Hepatocyte (in vitro differentiated cells): Measurements from ENCODE around the gene HCRT. TPM values are rescaled to one million over a fixed set of nuclear protein-coding genes. Genes with fewer than 3 reads are reported as not detected.
"Not testable (repeated sequence)": the region's sequence is repeated elsewhere in the genome, so short reads cannot be mapped to it uniquely, and the experiment has no call there.

Source experiments
- DNase-seq: peaks from one replicate; pipeline ENCODE4 v3.0.0-alpha.2; 2016; ENCODE audit warnings: low spot score
- H2AFZ ChIP-seq: fragments of 200-600 bp; sonication (generic); 2 replicates; pipeline ENCODE4 v1.6.0; 2016; ENCODE audit warnings: antibody characterized with exemption, mild to moderate bottlenecking
- H3K27ac ChIP-seq: fragments of 200-600 bp; sonication (generic); 2 replicates; pipeline ENCODE4 v1.5.1; 2016; ENCODE audit warnings: mild to moderate bottlenecking
- H3K27me3 ChIP-seq: fragments of 200-600 bp; sonication (generic); 2 replicates; pipeline ENCODE4 v1.6.1; 2016
- H3K36me3 ChIP-seq: fragments of 200-600 bp; sonication (generic); replicated peaks from 2 replicates; pipeline ENCODE4 v1.5.1; 2016; ENCODE audit warnings: low read depth; ENCODE audit not compliant: insufficient read depth
- H3K4me1 ChIP-seq: fragments of 200-600 bp; sonication (generic); 2 replicates; pipeline ENCODE4 v1.5.1; 2016; ENCODE audit warnings: mild to moderate bottlenecking, moderate library complexity; ENCODE audit not compliant: insufficient read depth
- H3K4me2 ChIP-seq: fragments of 200-600 bp; sonication (generic); 2 replicates; pipeline ENCODE4 v1.6.0; 2016
- H3K4me3 ChIP-seq: fragments of 200-600 bp; sonication (generic); 2 replicates; pipeline ENCODE4 v1.5.1; 2016; ENCODE audit warnings: mild to moderate bottlenecking
- H3K79me2 ChIP-seq: fragments of 200-600 bp; sonication (generic); 2 replicates; pipeline ENCODE4 v1.6.0; 2017; ENCODE audit warnings: mild to moderate bottlenecking
- H3K9me2 ChIP-seq: fragments of 200-600 bp; sonication (generic); replicated peaks from 2 replicates; pipeline ENCODE4 v1.6.0; 2017; ENCODE audit warnings: mild to moderate bottlenecking; ENCODE audit not compliant: insufficient read depth
- H3K9me3 ChIP-seq: fragments of 200-600 bp; sonication (generic); 2 replicates; pipeline ENCODE4 v1.5.1; 2016; ENCODE audit warnings: low read depth, mild to moderate bottlenecking
- H4K20me1 ChIP-seq: fragments of 200-600 bp; sonication (generic); 2 replicates; pipeline ENCODE4 v1.6.0; 2016; ENCODE audit warnings: mild to moderate bottlenecking; ENCODE audit not compliant: insufficient read depth, poor library complexity, severe bottlenecking
- CTCF ChIP-seq: fragments of 200-600 bp; sonication (generic); IDR thresholded peaks from 2 replicates; pipeline ENCODE4 v1.5.1; 2016; ENCODE audit warnings: antibody characterized with exemption, mild to moderate bottlenecking; ENCODE audit not compliant: poor library complexity
- EZH2 ChIP-seq: fragments of 200-600 bp; sonication (generic); IDR thresholded peaks from 2 replicates; pipeline ENCODE4 v1.6.1; 2016; ENCODE audit warnings: antibody characterized with exemption, mild to moderate bottlenecking, borderline replicate concordance
- EZH2phosphoT487 ChIP-seq: fragments of 200-600 bp; sonication (generic); IDR thresholded peaks from one replicate; pipeline ENCODE4 v1.6.1; 2018; ENCODE audit warnings: antibody characterized with exemption, mild to moderate bottlenecking, low read depth, moderate library complexity; ENCODE audit not compliant: unreplicated experiment, severe bottlenecking
- WGBS: methylation state at CpG from one replicate; pipeline ENCODE4 v1.1.6; 2016; ENCODE audit warnings: low lambda C conversion rate; ENCODE audit errors: missing lambda C conversion rate; 5-methylcytosine and 5-hydroxymethylcytosine counted together
- polyA plus RNA-seq: library from polyadenylated mRNA; unstranded; fragments of >200 nt; fragmentation: Nextera tagmentation; extraction: Ambion mirVana; gene quantifications from 2 replicates; pipeline ENCODE4 v1.2.1, GENCODE V29; 2016
- total RNA-seq: library from RNA; depleted of rRNA; stranded (reverse); fragments of >200 nt; gene quantifications from 2 replicates; pipeline ENCODE4 v1.2.3, GENCODE V29; 2014

Gene HCRT
- total and polyA plus RNA-seq, 2 experiments from 2014 or later: not detected

DNA sequence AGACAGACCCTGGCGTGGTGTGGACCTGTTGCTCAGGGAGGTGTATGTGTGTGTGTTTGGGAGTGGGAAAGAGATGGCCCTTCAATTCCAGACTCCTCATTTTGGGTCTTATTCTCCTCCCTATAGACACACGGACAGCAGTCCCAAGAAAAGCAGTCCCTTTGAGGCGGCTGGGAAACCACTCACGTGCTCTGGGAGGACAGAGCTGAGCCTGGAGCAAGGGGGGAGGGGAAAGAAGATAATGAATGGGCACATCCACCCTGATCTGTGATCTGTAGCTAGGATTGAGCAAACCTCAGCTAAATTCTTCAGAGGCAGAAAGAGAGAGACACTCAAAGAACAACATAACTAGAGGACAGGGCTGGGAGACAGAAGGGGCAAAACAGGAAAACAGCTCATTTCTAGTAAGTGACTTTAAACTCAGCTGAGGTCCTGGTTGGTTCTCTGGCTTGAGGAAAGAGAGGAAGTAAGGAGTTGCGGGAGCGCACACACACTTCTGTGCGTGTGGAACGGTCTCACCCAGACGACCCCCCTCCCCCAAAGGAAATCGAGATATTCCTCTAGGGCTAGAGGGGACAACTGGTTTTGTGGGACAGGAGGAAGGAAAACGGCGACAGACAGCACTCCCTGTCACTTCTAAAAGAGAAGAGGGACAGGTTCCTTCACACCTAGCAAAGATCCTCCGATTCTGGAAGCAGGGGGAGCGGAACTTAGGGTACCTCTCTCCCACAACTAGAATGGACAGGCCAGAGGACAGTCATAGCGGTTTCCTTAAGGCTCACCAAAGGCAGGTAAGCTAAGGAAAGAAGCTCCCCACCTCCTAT, 31.1 kb downstream of the HCRT start:
- Histone ChIP-seq H4K20me1 (peaks cover 21% of the 10 kb centered on the region), H3K9me3 (no peaks in the 10 kb centered on the region), H3K27me3 (no peaks in the 10 kb centered on the region), H3K4me3 (peak overlapping the region; percentile 38), H3K27ac (peak overlapping the region; percentile 76), H3K4me1 (peaks cover 18% of the 10 kb centered on the region), H3K4me2 (peak overlapping the region; percentile 82), H3K36me3 (no peaks in the 10 kb centered on the region), H3K79me2 (peaks cover 56% of the 10 kb centered on the region), H2AFZ (no peak overlapping the region), H3K9me2 (no peaks in the 10 kb centered on the region)
- peak; percentile 57 for DNase-seq
- TF ChIP-seq EZH2phosphoT487 (no peak), CTCF (no peak), EZH2 (no peak)
- WGBS: 4% methylated on average over 15 of the region's 15 CpGs

GRCh38 chr17:42146911-42147607, 38.2 kb downstream of the HCRT start:
- Histone ChIP-seq H3K9me2 (no peaks in the 10 kb centered on the region), H3K4me3 (no peak overlapping the region), H3K27me3 (no peaks in the 10 kb centered on the region), H3K4me1 (peaks cover 7% of the 10 kb centered on the region), H3K9me3 (no peaks in the 10 kb centered on the region), H3K36me3 (no peaks in the 10 kb centered on the region), H3K27ac (no peak overlapping the region), H4K20me1 (peaks cover 65% of the 10 kb centered on the region), H2AFZ (no peak overlapping the region), H3K4me2 (no peak overlapping the region), H3K79me2 (peaks cover 95% of the 10 kb centered on the region)
- WGBS: 93% methylated on average over 13 of the region's 13 CpGs
- TF ChIP-seq CTCF: no peak
- TF ChIP-seq EZH2: no peak
- TF ChIP-seq EZH2phosphoT487: no peak
- DNase-seq: no peak

DNA sequence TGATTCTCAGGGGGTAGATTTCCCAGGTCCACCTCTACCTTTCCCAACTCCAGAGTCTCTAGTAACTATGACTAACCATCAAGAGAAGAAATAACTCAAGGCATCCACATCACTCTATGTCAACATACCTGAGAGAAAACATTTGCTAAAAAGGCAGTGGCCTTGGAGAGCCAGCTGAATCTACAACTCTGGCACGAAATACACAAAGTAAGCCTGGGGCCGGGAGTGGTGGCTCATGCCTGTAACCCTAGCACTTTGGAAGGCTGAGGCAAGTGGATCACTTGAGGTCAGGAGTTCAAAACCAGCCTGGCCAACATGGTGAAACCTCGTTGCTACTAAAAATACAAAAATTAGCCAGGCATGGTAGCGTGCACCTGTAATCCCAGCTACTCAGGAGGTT, 42.1 kb downstream of the HCRT start:
- peak overlapping the region; percentile 65 for H3K27ac ChIP-seq
- H3K36me3 ChIP-seq: not testable (repeated sequence)

DNA sequence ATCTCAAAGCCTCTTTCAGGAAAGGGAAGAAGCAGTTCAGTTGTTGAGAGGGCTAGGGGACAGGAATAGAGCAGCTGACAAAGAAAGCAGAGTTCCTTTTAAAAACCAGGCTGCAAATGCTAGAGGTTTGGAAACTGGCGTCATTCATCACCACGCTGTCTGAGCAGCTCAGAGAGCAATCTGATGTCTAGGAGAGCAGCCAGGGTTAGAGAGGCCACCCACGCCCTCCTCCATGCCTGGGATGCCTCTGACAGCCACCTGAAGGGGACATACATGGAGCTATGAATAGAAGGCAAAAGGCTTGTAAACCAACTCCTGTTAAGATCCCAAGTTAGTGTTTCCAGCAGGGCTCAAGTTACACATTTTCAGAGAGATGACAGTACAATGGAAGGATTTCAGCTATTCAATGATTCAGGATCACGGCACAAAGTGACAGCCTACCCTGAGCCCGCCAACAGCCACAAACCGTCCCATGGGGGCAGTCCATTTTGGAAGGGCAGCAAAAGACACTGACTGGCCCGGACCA, 42.8 kb downstream of the HCRT start:
- Histone ChIP-seq H3K4me1 (peaks cover 7% of the 10 kb centered on the region), H3K27ac (peak overlapping the region; percentile 61), H4K20me1 (peaks cover 82% of the 10 kb centered on the region), H3K36me3 (no peaks in the 10 kb centered on the region), H3K79me2 (peaks cover 98% of the 10 kb centered on the region), H3K9me3 (no peaks in the 10 kb centered on the region), H2AFZ (no peak overlapping the region), H3K9me2 (no peaks in the 10 kb centered on the region), H3K27me3 (no peaks in the 10 kb centered on the region), H3K4me3 (no peak overlapping the region), H3K4me2 (no peak overlapping the region)
- TF ChIP-seq CTCF: no peak
- no peak for TF ChIP-seq EZH2
- TF ChIP-seq EZH2phosphoT487: no peak
- WGBS: 75% methylated on average over 7 of the region's 7 CpGs
- no peak for DNase-seq

More for the DNA sequence above, 42.1 kb downstream of the HCRT start:
- Histone ChIP-seq H4K20me1 (peaks cover 78% of the 10 kb centered on the region), H3K79me2 (peaks cover 96% of the 10 kb centered on the region)
- not testable (repeated sequence) for H3K9me3 ChIP-seq, H3K4me1 ChIP-seq, H3K27me3 ChIP-seq, H3K4me2 ChIP-seq, H3K9me2 ChIP-seq, H3K4me3 ChIP-seq, H2AFZ ChIP-seq
- DNase-seq: peak; percentile 35
- 73% methylated on average over 4 of the region's 4 CpGs for WGBS
